GM12891 (cell line): ENCODE data around the gene ATG7.

ENCODE experiments used
- PAX5 ChIP-seq: IDR thresholded peaks from 2 replicates; pipeline ENCODE4 v1.6.1; 2011; ENCODE audit warnings: low read length, moderate library complexity, mild to moderate bottlenecking; ENCODE audit not compliant: insufficient read depth, severe bottlenecking
- POLR2A ChIP-seq: IDR thresholded peaks from 2 replicates; pipeline ENCODE4 v1.6.1; 2011; ENCODE audit warnings: low read depth, low read length, control low read depth
- POLR2AphosphoS5 ChIP-seq: IDR thresholded peaks from 2 replicates; pipeline ENCODE4 v1.6.1; 2011; ENCODE audit warnings: low read depth, low read length, control low read depth
- POU2F2 ChIP-seq: IDR thresholded peaks from 2 replicates; pipeline ENCODE4 v1.6.1; 2011; ENCODE audit warnings: low read depth, mild to moderate bottlenecking, control low read depth, low read length, moderate library complexity
- SPI1 ChIP-seq: IDR thresholded peaks from 2 replicates; pipeline ENCODE4 v1.6.1; 2011; ENCODE audit warnings: low read depth, low read length, control low read depth
- TAF1 ChIP-seq: IDR thresholded peaks from 2 replicates; pipeline ENCODE4 v1.6.1; 2011; ENCODE audit warnings: low read depth, low read length, control low read depth

DNA sequence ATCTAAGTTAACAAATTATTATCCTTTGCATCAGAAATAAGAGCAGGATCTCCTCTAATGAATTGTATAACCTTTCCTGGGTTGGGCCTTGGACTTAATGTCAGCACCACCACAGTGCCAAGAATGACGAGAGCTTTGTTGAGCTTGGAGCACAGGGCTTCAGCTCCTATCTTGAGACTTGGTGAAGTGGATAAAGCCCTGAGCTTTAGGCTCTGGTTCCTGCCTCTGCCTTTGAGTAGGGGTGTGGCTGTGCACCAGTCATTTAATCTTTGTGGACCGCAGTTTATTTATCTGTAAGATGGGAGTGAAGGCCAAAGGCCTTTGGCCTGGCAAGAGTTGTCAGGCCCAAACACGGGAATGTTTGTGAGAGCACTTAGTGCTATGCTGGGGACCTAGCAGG, 209.4 kb downstream of the ATG7 start:
- TF ChIP-seq SPI1 (no peak), POLR2A (no peak), TAF1 (no peak), POLR2AphosphoS5 (no peak), POU2F2 (no peak), PAX5 (no peak)
